Esophagus squamous epithelium (tissue), 5 donors: ENCODE measurements around the gene AK8. TPM values are rescaled to one million over a fixed set of nuclear protein-coding genes. Genes with fewer than 3 reads are reported as not detected.

Source experiments
- DNase-seq: peaks from one replicate; lab custom pipeline; 2025; lab: John Stamatoyannopoulos, UW
- H3K27ac ChIP-seq, 4 donors: fragments of 200-600 bp; sonication (generic); one replicate each; pipeline ENCODE4 v1.5.1; 2016 to 2019; ENCODE audit warnings: mild to moderate bottlenecking in 1 of 4
- H3K27me3 ChIP-seq, 4 donors: fragments of 200-600 bp; sonication (generic); 1 replicate in 3 of 4; 2 replicates in 1 of 4; pipeline versions ENCODE4 v1.5.1 to v1.6.0; 2017 to 2021; ENCODE audit warnings: antibody characterized with exemption in 1 of 4
- H3K36me3 ChIP-seq, 3 donors: fragments of 200-600 bp; sonication (generic); one replicate each; pipeline ENCODE4 v1.5.1; 2016 to 2019
- H3K4me1 ChIP-seq, 3 donors: fragments of 200-600 bp; sonication (generic); one replicate each; pipeline ENCODE4 v1.5.1; 2017 to 2019
- H3K4me3 ChIP-seq, 4 donors: fragments of 200-600 bp; sonication (generic); 1 replicate in 3 of 4; 2 replicates in 1 of 4; pipeline ENCODE4 v1.5.1; 2016 to 2019; ENCODE audit warnings: mild to moderate bottlenecking in 2 of 4, moderate library complexity in 1 of 4
- H3K9me3 ChIP-seq, 3 donors: fragments of 200-600 bp; sonication (generic); one replicate each; pipeline ENCODE4 v1.5.1; 2016 to 2019
- CTCF ChIP-seq, 6 experiments: fragments of 450-650 bp in 4 of 6; fragments of 200-600 bp in 2 of 6; sonication (generic) in 2 of 6; IDR thresholded peaks; one replicate each; pipeline ENCODE4 v1.5.1; 2016 to 2019; ENCODE audit warnings: antibody characterized with exemption in 6 of 6, mild to moderate bottlenecking in 4 of 6, moderate library complexity in 4 of 6
- POLR2A ChIP-seq, 4 donors: fragments of 450-650 bp; IDR thresholded peaks; one replicate each; pipeline ENCODE4 v1.6.1; 2017; ENCODE audit warnings: antibody characterized with exemption in 4 of 4, mild to moderate bottlenecking in 4 of 4, moderate library complexity in 3 of 4
- WGBS, 2 donors: methylation state at CpG; one replicate each; pipeline ENCODE4 v1.1.5; 2018; 5-methylcytosine and 5-hydroxymethylcytosine counted together
- intact Hi-C: fragments of 100-400 bp; cut with DNase I; formaldehyde crosslinking; loops from one replicate; pipeline ENCODE4 v1.15.0; 2022
- total RNA-seq, 4 donors: library from RNA; depleted of rRNA; stranded (reverse); fragments of >200 nt; gene quantifications; one replicate each; pipeline ENCODE4 v1.1.0, GENCODE V29; 2016
- donor health status: DM: yes; HTN: yes; CAD: no.

The AK8 gene
- total RNA-seq, 4 donors from 2014 or later, result 0.38 to 1.1 (median 0.48) TPM; not detected in 1

- WGBS, 2 donors, result 46 to 66% methylated on average over 2 to 6 of the region's 6 CpGs
- H3K4me3 ChIP-seq, result no peak overlapping the region
- peaks cover 0 to 6% (median 0%) of the 10 kb centered on the region in 4 donors for H3K27me3 ChIP-seq
- H3K4me1 ChIP-seq, result peaks cover 0 to 31% (median 12%) of the 10 kb centered on the region in 3 donors
- H3K36me3 ChIP-seq, result no peaks in the 10 kb centered on the region
- no peaks in the 10 kb centered on the region for H3K9me3 ChIP-seq
- no peak overlapping the region for H3K27ac ChIP-seq
- intact Hi-C loops, result no loop called here
- no peak for DNase-seq
- TF ChIP-seq CTCF (IDR thresholded peaks at IDR 0.05) (no peak), POLR2A (IDR thresholded peaks at IDR 0.05) (no peak)
Measured at GRCh38 chr9:132862533-132862932, 15.6 kb downstream of the AK8 start.

DNA sequence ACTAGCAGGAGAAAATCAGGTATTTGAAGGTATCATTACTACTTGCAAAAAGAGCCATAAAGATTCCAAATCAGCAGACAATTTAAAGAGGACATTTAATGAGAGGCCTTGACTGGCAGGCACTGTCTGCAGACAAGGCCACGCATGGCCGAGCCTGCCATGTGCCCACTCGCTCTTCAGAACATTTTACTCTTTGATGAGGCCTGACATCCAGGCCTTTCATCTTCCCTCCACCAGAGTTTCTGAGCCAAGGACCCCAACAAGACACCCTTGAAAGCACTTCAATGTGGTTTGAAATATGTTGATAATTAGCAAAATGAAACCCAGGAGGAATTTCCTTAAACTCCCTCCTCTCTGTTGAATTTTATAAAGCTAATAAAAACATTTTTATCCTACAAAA, 16.4 kb downstream of the AK8 start:
- intact Hi-C loops, result no loop called here
- peaks cover 0 to 6% (median 0%) of the 10 kb centered on the region in 4 donors for H3K27me3 ChIP-seq
- DNase-seq, result no peak
- H3K4me3 ChIP-seq, result no peak overlapping the region
- no peaks in the 10 kb centered on the region for H3K36me3 ChIP-seq
- no peaks in the 10 kb centered on the region for H3K9me3 ChIP-seq
- TF ChIP-seq CTCF (IDR thresholded peaks at IDR 0.05) (no peak), POLR2A (IDR thresholded peaks at IDR 0.05) (no peak)
- no peak overlapping the region for H3K27ac ChIP-seq
- H3K4me1 ChIP-seq, result peaks cover 0 to 37% (median 14%) of the 10 kb centered on the region in 3 donors
- 87 to 94% methylated on average over 3 of the region's 3 CpGs for WGBS, 2 donors

DNA sequence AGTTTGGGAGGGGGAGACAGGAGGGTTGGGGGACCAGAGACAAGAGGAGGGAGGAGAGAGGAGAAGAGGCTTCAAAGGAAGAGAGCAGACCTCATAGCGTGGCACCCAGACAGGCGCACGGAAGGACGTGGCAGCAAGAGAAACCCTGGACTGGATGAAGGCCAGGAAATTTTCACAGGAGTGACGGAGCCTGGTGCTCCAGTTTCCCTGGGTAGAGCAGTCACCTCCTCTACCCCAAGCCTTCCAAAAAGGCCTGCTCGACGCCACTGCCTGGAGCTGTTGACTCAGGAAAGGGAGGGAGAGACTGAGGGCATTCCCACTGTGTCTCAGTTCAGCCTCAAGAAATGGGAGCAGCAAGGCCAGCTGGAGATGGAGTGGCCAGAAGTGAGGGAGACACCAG, 19.3 kb downstream of the AK8 start:
- WGBS, 2 donors, result 39 to 51% methylated on average over 6 to 7 of the region's 7 CpGs
- TF ChIP-seq POLR2A (IDR thresholded peaks at IDR 0.05) (no peak), CTCF (IDR thresholded peaks at IDR 0.05) (no peak)
- DNase-seq, result no peak
- Histone ChIP-seq H3K27me3 (peaks cover 0 to 6% (median 0%) of the 10 kb centered on the region in 4 donors), H3K36me3 (no peaks in the 10 kb centered on the region), H3K4me1 (peaks cover 0 to 26% (median 10%) of the 10 kb centered on the region in 3 donors), H3K9me3 (no peaks in the 10 kb centered on the region), H3K27ac (no peak overlapping the region), H3K4me3 (no peak overlapping the region)
- intact Hi-C loops, result no loop called here

DNA sequence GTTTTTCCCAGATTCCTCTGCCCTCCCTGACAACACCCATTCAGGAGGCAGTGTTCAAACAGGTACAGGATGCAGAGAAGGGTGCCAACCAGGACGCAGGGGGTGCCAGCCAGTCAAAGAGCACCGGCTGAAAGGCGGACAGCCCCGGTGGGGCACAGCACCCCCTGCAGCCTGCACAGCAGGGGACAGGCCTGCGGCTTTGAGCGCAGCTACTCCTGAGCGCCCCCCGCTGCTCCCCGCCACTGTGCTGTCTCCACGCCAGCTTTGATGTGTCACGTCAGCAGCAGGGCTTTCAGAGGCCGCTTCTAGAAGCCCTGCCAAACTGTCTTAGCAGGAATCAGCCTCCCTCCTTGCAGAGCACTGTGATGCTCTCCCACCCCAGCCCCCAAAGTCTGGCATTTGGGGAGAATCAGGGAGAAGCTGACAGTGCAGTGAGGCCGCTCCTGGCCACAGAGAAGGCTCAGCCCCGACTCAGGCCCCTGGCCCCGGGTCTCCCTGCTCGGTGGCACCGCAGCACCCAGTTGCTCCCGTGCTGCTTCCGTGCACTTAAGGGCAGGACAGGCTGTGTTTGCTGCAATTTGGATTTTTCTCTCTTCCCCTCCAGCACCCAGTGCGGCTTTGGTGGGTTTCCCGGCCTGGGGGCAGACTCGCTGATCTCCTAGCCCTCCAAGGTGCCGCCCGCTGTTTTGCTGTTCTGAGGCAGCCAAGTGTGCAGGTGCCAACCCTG, 20.3 kb downstream of the AK8 start:
- 75 to 84% methylated on average over 5 to 11 of the region's 24 CpGs for WGBS, 2 donors
- Histone ChIP-seq H3K27ac (peak overlapping the region in 3 of 4 donors; percentile 17 to 61 (median 39)), H3K36me3 (no peaks in the 10 kb centered on the region), H3K27me3 (peaks cover 0 to 6% (median 0%) of the 10 kb centered on the region in 4 donors), H3K4me3 (no peak overlapping the region), H3K4me1 (peaks cover 0 to 26% (median 10%) of the 10 kb centered on the region in 3 donors), H3K9me3 (no peaks in the 10 kb centered on the region)
- TF ChIP-seq POLR2A (IDR thresholded peaks at IDR 0.05) (no peak), CTCF (IDR thresholded peaks at IDR 0.05) (no peak)
- no peak for DNase-seq
- intact Hi-C loops, result no loop called here

- TF ChIP-seq POLR2A (IDR thresholded peaks at IDR 0.05) (no peak), CTCF (IDR thresholded peaks at IDR 0.05) (no peak)
- Histone ChIP-seq H3K9me3 (no peaks in the 10 kb centered on the region), H3K36me3 (no peaks in the 10 kb centered on the region), H3K4me3 (no peak overlapping the region), H3K4me1 (peaks cover 0 to 26% (median 10%) of the 10 kb centered on the region in 3 donors), H3K27me3 (peaks cover 0 to 6% (median 0%) of the 10 kb centered on the region in 4 donors), H3K27ac (peak overlapping the region in 3 of 4 donors; percentile 17 to 61 (median 39))
- intact Hi-C loops, result no loop called here
- WGBS, 2 donors, result 47 to 66% methylated on average over 3 to 5 of the region's 8 CpGs
- no peak for DNase-seq
Measured at GRCh38 chr9:132857031-132857430, 21.1 kb downstream of the AK8 start.
